Sigmoid colon (tissue), 7 donors: ENCODE measurements around the gene SSBP4. TPM values are rescaled to one million over a fixed set of nuclear protein-coding genes. Genes with fewer than 3 reads are reported as not detected.

Experiments used
- DNase-seq: peaks from one replicate; pipeline ENCODE4 v3.0.0-alpha.2; 2019
- H3K27ac ChIP-seq, 4 donors: fragments of 200-600 bp; sonication (generic); one replicate each; pipeline ENCODE4 v1.5.1; 2016 to 2019; ENCODE audit warnings: mild to moderate bottlenecking in 1 of 4
- H3K27me3 ChIP-seq, 3 donors: fragments of 200-600 bp; sonication (generic); one replicate each; pipeline ENCODE4 v1.5.1; 2019; ENCODE audit warnings: mild to moderate bottlenecking in 1 of 3
- H3K36me3 ChIP-seq, 4 donors: fragments of 200-600 bp; sonication (generic); one replicate each; pipeline ENCODE4 v1.5.1; 2016 to 2019
- H3K4me1 ChIP-seq, 4 donors: fragments of 200-600 bp; sonication (generic); one replicate each; pipeline ENCODE4 v1.5.1; 2017 to 2019
- H3K4me3 ChIP-seq, 4 donors: fragments of 200-600 bp; sonication (generic); one replicate each; pipeline ENCODE4 v1.5.1; 2017 to 2019; ENCODE audit warnings: mild to moderate bottlenecking in 2 of 4, moderate library complexity in 1 of 4
- H3K9me3 ChIP-seq, 4 donors: fragments of 200-600 bp in 3 of 4; sonication (generic) in 3 of 4; one replicate each; pipeline versions ENCODE4 v1.5.1 to v1.6.1; 2013 to 2019
- CTCF ChIP-seq, 4 experiments: fragments of 450-650 bp in 3 of 4; fragments of 200-600 bp in 1 of 4; IDR thresholded peaks; one replicate each; pipeline ENCODE4 v1.5.1; 2016 to 2019; ENCODE audit warnings: antibody characterized with exemption in 4 of 4, mild to moderate bottlenecking in 3 of 4, moderate library complexity in 2 of 4
- EP300 ChIP-seq, 4 donors: sonication (generic); formaldehyde crosslinking; IDR thresholded peaks; one replicate each; pipeline ENCODE4 v1.6.1; 2017; ENCODE audit warnings: antibody characterized with exemption in 4 of 4
- POLR2A ChIP-seq, 2 donors: fragments of 450-650 bp; IDR thresholded peaks; one replicate each; pipeline ENCODE4 v1.6.1; 2016; ENCODE audit warnings: antibody characterized with exemption in 2 of 2, mild to moderate bottlenecking in 2 of 2, moderate library complexity in 2 of 2
- POLR2AphosphoS5 ChIP-seq, 4 donors: sonication (generic); formaldehyde crosslinking; IDR thresholded peaks; one replicate each; pipeline ENCODE4 v1.6.1; 2017; ENCODE audit warnings: antibody characterized with exemption in 4 of 4
- WGBS, 2 donors: extraction: QIAGEN DNeasy Blood & Tissue Kit; methylation state at CpG; one replicate each; pipeline ENCODE4 v1.1.7; 2013; 5-methylcytosine and 5-hydroxymethylcytosine counted together
- intact Hi-C: fragments of 100-400 bp; cut with DNase I; formaldehyde crosslinking; loops from one replicate; pipeline ENCODE4 v1.15.1; 2023
- polyA plus RNA-seq, 3 donors: library from polyadenylated mRNA; stranded (reverse); fragments of 200-250 nt; gene quantifications; one replicate each; pipeline ENCODE4 v1.2.3, GENCODE V29; 2013
- total RNA-seq, 4 donors: library from RNA; depleted of rRNA; stranded (reverse); fragments of >200 nt; gene quantifications; one replicate each; pipeline ENCODE4 v1.1.0, GENCODE V29; 2016
- donor health status: healthy with polysubstance abuse.
- donor health status: Bipolar disorder and iron deficiency.
- donor health status: healthy.

SSBP4 gene
- total and polyA plus RNA-seq, 7 donors, result 13.9 to 71.4 (median 52.4) TPM

DNA sequence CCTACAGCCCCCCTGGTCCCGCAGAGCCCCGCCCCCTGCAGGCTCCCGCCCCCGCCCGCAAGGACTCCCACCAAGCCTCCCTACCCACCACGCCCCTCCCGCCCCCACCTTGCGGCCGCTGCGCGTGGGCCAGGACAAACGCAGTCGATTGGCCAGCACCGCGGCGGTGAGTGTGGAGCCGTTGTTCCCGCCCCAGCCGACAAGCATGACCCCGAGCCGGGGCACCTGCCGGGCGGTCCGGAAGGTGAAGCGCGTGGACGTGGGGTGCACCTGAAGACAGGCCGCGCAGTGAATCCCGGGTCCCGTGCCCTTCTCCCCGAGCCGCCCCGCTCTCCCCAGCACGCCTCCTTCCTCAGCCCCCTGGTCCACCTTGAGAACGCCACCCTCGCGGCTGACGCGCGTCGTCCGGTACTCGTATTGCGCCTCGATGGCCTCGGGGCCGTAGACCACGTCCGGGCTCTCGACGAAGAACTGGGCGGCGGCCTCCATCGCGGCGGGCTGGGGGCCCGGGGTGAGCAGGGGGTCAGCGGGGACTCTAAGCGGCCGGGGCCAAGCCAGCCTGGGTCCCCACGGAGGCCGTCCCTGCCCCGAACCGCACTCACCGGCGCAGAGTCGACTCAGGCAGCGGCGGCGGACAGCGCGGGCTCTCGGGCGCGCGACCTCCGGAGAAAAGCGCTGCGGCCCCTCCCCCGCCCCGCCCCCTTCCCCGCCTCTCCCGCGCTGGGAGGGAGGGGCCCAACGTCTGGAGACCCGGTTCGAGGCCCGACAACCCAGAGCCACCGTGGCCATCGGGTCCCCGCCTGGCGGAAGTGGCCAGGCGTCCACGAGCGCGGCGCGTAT is 18.5 kb downstream of the SSBP4 start, which contains the start of gene ISYNA1:
TSS of gene ISYNA1 (minus strand) at position 643 of the 840 bp plus-strand sequence. CDS start at position 489, 154 bp downstream.
- TF ChIP-seq POLR2A (IDR thresholded peaks at IDR 0.05), result no peak
- peak in 2 of 4 donors; percentile 3 to 37 for TF ChIP-seq POLR2AphosphoS5 (IDR thresholded peaks at IDR 0.05)
- 1% methylated on average over 99 of the region's 99 CpGs for WGBS, 2 donors
- Histone ChIP-seq H3K27ac (peak within 1 kb of the TSS; percentile 63 to 81 (median 68)), H3K9me3 (no peaks in the 10 kb centered on the region), H3K4me3 (peak within 1 kb of the TSS; percentile 29 to 53 (median 47)), H3K36me3 (peaks cover 0 to 15% (median 0%) of the 10 kb centered on the region in 4 donors), H3K4me1 (peaks cover 0 to 44% (median 43%) of the 10 kb centered on the region in 4 donors), H3K27me3 (peaks cover 4 to 58% (median 24%) of the 10 kb centered on the region in 3 donors)
- DNase-seq, result no peak
- intact Hi-C loops, result no loop called here

DNA sequence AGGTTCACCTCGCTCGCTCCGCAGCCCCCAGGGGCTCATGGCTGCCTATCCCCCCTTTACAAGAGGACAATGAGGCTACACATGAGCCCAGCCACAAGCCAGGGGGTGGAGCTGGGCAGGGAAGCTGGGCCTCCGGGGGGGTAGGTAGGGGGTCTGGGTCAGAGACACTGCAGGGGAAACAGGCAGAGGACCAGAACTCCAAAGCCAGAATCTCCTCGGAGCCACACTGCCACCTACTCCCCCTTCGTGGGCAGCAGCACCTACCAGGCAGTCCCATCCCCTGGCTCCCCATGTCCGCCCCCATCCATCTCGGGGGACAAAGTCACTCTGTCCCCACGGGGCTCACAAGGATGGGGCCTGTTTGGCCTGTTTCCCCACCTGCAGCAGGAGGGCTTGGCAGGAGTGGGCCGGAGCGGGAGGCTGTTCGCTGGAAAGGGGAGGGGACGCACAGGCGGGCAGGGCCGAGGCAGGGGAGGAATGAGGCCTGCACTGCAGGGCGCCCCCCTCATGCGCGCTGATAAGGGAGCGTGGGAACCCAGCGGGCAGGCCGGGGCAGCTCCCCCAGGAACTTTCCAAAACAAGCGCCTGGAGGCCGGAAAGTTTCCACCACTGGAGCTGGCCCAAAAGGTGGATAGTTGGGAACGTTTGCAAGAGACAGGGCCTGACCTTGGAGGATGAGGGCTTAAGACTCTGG is 19.3 kb downstream of the SSBP4 start:
- peaks cover 4 to 50% (median 24%) of the 10 kb centered on the region in 3 donors for H3K27me3 ChIP-seq
- H3K4me1 ChIP-seq, result peaks cover 0 to 37% (median 36%) of the 10 kb centered on the region in 4 donors
- peak overlapping the region; percentile 63 to 81 (median 68) for H3K27ac ChIP-seq
- TF ChIP-seq EP300 (IDR thresholded peaks at IDR 0.05) (no peak), POLR2A (IDR thresholded peaks at IDR 0.05) (no peak), POLR2AphosphoS5 (IDR thresholded peaks at IDR 0.05) (no peak), CTCF (IDR thresholded peaks at IDR 0.05) (no peak)
- intact Hi-C loops, result no loop called here
- no peaks in the 10 kb centered on the region for H3K9me3 ChIP-seq
- peak overlapping the region in 3 of 4 donors; percentile 42 to 53 (median 52) for H3K4me3 ChIP-seq
- DNase-seq, result no peak
- WGBS, 2 donors, result 17 to 29% methylated on average over 24 of the region's 24 CpGs
- peaks cover 1 to 17% (median 5%) of the 10 kb centered on the region in 4 donors for H3K36me3 ChIP-seq

GRCh38 chr19:18439025-18439909 is 20.1 kb downstream of the SSBP4 start:
- 70% methylated on average over 13 of the region's 13 CpGs for WGBS, 2 donors
- Histone ChIP-seq H3K4me3 (no peak overlapping the region), H3K4me1 (peaks cover 0 to 31% (median 30%) of the 10 kb centered on the region in 4 donors), H3K27me3 (peaks cover 4 to 42% (median 24%) of the 10 kb centered on the region in 3 donors), H3K36me3 (peaks cover 9 to 25% (median 12%) of the 10 kb centered on the region in 4 donors), H3K27ac (peak overlapping the region in 3 of 4 donors; percentile 67 to 81 (median 69)), H3K9me3 (no peaks in the 10 kb centered on the region)
- TF ChIP-seq POLR2AphosphoS5 (IDR thresholded peaks at IDR 0.05) (no peak), POLR2A (IDR thresholded peaks at IDR 0.05) (no peak), EP300 (IDR thresholded peaks at IDR 0.05) (no peak), CTCF (IDR thresholded peaks at IDR 0.05) (no peak)
- DNase-seq, result no peak
- intact Hi-C loops, result no loop called here

DNA sequence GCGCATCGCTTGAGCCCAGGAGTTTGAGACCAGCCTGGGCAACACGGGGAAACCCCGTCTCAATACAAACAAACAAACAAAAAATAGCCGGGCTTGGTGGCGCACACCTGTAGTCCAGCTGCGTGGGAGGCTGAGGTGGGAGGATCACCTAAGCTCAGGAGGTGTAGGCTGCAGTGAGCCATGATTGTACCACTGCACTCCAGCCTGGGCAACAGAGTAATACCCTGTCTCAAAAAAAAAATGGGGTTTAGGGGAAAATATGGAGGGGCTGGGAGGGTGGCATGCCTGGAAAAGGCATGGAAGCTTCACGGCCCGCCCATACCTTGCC is 20.7 kb downstream of the SSBP4 start:
- DNase-seq, result no peak
- no peak overlapping the region for H3K4me3 ChIP-seq
- peaks cover 0 to 30% (median 28%) of the 10 kb centered on the region in 4 donors for H3K4me1 ChIP-seq
- H3K36me3 ChIP-seq, result peaks cover 15 to 31% (median 18%) of the 10 kb centered on the region in 4 donors
- 80 to 87% methylated on average over 9 of the region's 9 CpGs for WGBS, 2 donors
- no peaks in the 10 kb centered on the region for H3K9me3 ChIP-seq
- peaks cover 4 to 37% (median 24%) of the 10 kb centered on the region in 3 donors for H3K27me3 ChIP-seq
- H3K27ac ChIP-seq, result peak overlapping the region in 1 of 4 donors; percentile 81
- no peak for TF ChIP-seq EP300 (IDR thresholded peaks at IDR 0.05)
- TF ChIP-seq POLR2A (IDR thresholded peaks at IDR 0.05), result no peak
- no peak for TF ChIP-seq CTCF (IDR thresholded peaks at IDR 0.05)
- TF ChIP-seq POLR2AphosphoS5 (IDR thresholded peaks at IDR 0.05), result no peak
- intact Hi-C loops, result no loop called here
